ENCODE data around the gene RAB30.

RAB30 gene

DNA sequence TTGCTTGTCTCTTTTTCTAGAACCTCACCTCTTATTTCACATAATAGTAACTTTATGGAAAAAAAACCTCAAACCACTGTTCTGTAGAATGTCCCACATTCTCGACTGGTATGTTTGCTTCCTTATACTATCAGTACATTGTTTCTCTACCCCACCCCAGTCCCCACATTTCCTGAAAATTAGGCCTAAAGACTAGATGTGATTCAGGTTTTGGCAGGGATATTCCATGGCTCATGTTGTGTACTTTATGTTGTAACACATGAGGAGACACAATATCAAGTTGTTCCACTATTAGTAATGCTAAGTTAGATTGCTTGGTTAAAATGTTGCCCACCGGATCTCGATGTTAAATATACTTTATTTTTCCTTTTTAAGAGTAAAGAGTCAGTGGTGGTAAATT, 135.4 kb downstream of the RAB30 start:
- no peak for TF ChIP-seq POLR2AphosphoS5 (IDR thresholded peaks at IDR 0.05; ENCODE audit: low read depth)
- TF ChIP-seq, protein P1, sequence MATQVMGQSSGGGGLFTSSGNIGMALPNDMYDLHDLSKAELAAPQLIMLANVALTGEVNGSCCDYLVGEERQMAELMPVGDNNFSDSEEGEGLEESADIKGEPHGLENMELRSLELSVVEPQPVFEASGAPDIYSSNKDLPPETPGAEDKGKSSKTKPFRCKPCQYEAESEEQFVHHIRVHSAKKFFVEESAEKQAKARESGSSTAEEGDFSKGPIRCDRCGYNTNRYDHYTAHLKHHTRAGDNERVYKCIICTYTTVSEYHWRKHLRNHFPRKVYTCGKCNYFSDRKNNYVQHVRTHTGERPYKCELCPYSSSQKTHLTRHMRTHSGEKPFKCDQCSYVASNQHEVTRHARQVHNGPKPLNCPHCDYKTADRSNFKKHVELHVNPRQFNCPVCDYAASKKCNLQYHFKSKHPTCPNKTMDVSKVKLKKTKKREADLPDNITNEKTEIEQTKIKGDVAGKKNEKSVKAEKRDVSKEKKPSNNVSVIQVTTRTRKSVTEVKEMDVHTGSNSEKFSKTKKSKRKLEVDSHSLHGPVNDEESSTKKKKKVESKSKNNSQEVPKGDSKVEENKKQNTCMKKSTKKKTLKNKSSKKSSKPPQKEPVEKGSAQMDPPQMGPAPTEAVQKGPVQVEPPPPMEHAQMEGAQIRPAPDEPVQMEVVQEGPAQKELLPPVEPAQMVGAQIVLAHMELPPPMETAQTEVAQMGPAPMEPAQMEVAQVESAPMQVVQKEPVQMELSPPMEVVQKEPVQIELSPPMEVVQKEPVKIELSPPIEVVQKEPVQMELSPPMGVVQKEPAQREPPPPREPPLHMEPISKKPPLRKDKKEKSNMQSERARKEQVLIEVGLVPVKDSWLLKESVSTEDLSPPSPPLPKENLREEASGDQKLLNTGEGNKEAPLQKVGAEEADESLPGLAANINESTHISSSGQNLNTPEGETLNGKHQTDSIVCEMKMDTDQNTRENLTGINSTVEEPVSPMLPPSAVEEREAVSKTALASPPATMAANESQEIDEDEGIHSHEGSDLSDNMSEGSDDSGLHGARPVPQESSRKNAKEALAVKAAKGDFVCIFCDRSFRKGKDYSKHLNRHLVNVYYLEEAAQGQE (IDR thresholded peaks at IDR 0.05; ENCODE audit: insufficient replicate concordance, low read depth), result no peak
- no peak for TF ChIP-seq SPI1 (IDR thresholded peaks at IDR 0.05; ENCODE audit: borderline replicate concordance, low read depth)
- TF ChIP-seq, protein P2, sequence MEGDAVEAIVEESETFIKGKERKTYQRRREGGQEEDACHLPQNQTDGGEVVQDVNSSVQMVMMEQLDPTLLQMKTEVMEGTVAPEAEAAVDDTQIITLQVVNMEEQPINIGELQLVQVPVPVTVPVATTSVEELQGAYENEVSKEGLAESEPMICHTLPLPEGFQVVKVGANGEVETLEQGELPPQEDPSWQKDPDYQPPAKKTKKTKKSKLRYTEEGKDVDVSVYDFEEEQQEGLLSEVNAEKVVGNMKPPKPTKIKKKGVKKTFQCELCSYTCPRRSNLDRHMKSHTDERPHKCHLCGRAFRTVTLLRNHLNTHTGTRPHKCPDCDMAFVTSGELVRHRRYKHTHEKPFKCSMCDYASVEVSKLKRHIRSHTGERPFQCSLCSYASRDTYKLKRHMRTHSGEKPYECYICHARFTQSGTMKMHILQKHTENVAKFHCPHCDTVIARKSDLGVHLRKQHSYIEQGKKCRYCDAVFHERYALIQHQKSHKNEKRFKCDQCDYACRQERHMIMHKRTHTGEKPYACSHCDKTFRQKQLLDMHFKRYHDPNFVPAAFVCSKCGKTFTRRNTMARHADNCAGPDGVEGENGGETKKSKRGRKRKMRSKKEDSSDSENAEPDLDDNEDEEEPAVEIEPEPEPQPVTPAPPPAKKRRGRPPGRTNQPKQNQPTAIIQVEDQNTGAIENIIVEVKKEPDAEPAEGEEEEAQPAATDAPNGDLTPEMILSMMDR (IDR thresholded peaks at IDR 0.05; ENCODE audit: insufficient read depth, low read length), result no peak
- no peak for TF ChIP-seq GABPA (IDR thresholded peaks at IDR 0.05; ENCODE audit: low read depth)
- H3K27me3 ChIP-seq (ENCODE audit: insufficient read depth, poor library complexity, severe bottlenecking), result no peaks in the 10 kb centered on the region
- H3K4me3 ChIP-seq (replicated peaks; ENCODE audit: insufficient read depth, low read length), result no peak overlapping the region
- H3K27ac ChIP-seq (replicated peaks), result no peak overlapping the region
- DNase-seq (ENCODE audit: low read depth in 1 of 2, low spot score in 1 of 2), result no peak

DNA sequence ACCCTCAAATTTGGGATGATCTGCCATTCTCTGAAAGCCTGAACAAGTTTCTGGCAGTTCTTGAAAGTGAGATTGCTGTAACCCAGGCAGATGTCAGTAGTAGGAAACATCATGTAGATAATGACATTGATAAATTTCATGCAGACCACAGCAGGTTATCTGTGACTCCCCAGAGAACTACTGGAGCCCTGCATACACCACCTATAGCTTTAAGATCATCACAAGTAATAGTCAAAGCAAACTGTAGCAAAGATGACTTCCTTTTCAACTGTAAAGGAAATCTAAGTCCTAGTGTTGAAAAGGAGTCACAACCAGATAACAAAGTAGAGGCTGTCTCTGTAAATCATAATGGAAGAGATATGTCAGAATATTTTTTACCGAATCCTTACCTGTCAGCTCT, 139.1 kb downstream of the RAB30 start:
- Histone ChIP-seq H3K27me3 (ENCODE audit: insufficient read depth, poor library complexity, severe bottlenecking) (no peaks in the 10 kb centered on the region), H3K4me3 (replicated peaks; ENCODE audit: insufficient read depth, low read length) (no peak overlapping the region), H3K27ac (replicated peaks) (no peak overlapping the region)
- no peak for DNase-seq (ENCODE audit: low read depth in 1 of 2, low spot score in 1 of 2)
- TF ChIP-seq, protein P1 (IDR thresholded peaks at IDR 0.05; ENCODE audit: insufficient replicate concordance, low read depth), result no peak
- TF ChIP-seq SPI1 (IDR thresholded peaks at IDR 0.05; ENCODE audit: borderline replicate concordance, low read depth) (no peak), POLR2AphosphoS5 (IDR thresholded peaks at IDR 0.05; ENCODE audit: low read depth) (no peak), GABPA (IDR thresholded peaks at IDR 0.05; ENCODE audit: low read depth) (no peak)
- TF ChIP-seq, protein P2 (IDR thresholded peaks at IDR 0.05; ENCODE audit: insufficient read depth, low read length), result no peak

DNA sequence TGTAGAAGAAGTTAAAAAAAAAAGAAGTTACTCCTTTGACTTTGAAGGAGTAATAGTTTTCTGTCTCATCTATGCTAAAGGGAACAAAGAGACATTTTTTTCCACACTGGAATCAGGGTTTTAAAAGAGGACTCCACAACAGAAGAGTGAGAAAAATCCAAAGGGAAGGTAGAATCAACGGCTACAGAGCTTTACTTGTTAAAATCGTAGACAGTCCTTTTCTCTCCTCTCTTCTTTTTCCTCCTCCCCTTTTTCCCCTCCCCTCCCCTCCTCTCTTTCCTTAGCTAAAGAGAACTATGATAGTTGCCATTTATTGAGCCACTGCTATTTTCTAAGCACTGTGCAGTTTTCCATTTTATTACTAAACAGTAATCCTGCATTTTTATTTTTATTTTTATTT, 141.0 kb downstream of the RAB30 start:
- Histone ChIP-seq H3K27ac (replicated peaks) (no peak overlapping the region), H3K4me3 (replicated peaks; ENCODE audit: insufficient read depth, low read length) (no peak overlapping the region), H3K27me3 (ENCODE audit: insufficient read depth, poor library complexity, severe bottlenecking) (no peaks in the 10 kb centered on the region)
- TF ChIP-seq, protein P1 (IDR thresholded peaks at IDR 0.05; ENCODE audit: insufficient replicate concordance, low read depth), result no peak
- TF ChIP-seq GABPA (IDR thresholded peaks at IDR 0.05; ENCODE audit: low read depth), result no peak
- no peak for TF ChIP-seq POLR2AphosphoS5 (IDR thresholded peaks at IDR 0.05; ENCODE audit: low read depth)
- TF ChIP-seq SPI1 (IDR thresholded peaks at IDR 0.05; ENCODE audit: borderline replicate concordance, low read depth), result no peak
- TF ChIP-seq, protein P2 (IDR thresholded peaks at IDR 0.05; ENCODE audit: insufficient read depth, low read length), result no peak
- no peak for DNase-seq (ENCODE audit: low read depth in 1 of 2, low spot score in 1 of 2)
